Skeletal muscle tissue (tissue), 4 donors: Measurements from ENCODE around the gene ATP6V0C. TPM values are rescaled to one million over a fixed set of nuclear protein-coding genes. Genes with fewer than 3 reads are reported as not detected.
A peak's percentile ranks its signal among the peaks of the same experiment; 100 is the strongest.
"Not testable (repeated sequence)": the region's sequence is repeated elsewhere in the genome, so short reads cannot be mapped to it uniquely, and the experiment has no call there.

Source experiments
- H3K27ac ChIP-seq: one replicate; pipeline ENCODE4 v1.7.0; 2013; ENCODE audit warnings: mild to moderate bottlenecking, low read depth, low read length, inconsistent platforms
- H3K27me3 ChIP-seq, 3 donors: one replicate each; pipeline ENCODE4 v1.7.0; 2013; ENCODE audit warnings: low read length in 3 of 3; ENCODE audit not compliant: control insufficient read depth in 3 of 3, insufficient read depth in 3 of 3
- H3K36me3 ChIP-seq, 3 donors: one replicate each; pipeline ENCODE4 v1.7.0; 2013; ENCODE audit warnings: low read length in 3 of 3; ENCODE audit not compliant: control insufficient read depth in 3 of 3, insufficient read depth in 3 of 3
- H3K4me1 ChIP-seq, 3 donors: one replicate each; pipeline ENCODE4 v1.7.0; 2013; ENCODE audit warnings: low read length in 3 of 3, mild to moderate bottlenecking in 3 of 3; ENCODE audit not compliant: control insufficient read depth in 3 of 3, insufficient read depth in 3 of 3
- H3K4me3 ChIP-seq, 3 donors: one replicate each; pipeline ENCODE4 v1.7.0; 2013; ENCODE audit warnings: low read length in 3 of 3
- H3K9ac ChIP-seq, 3 donors: one replicate each; pipeline ENCODE4 v1.7.0; 2013; ENCODE audit warnings: low read length in 3 of 3, mild to moderate bottlenecking in 3 of 3, moderate library complexity in 2 of 3, low read depth in 1 of 3
- H3K9me3 ChIP-seq, 3 donors: one replicate each; pipeline ENCODE4 v1.7.0; 2013; ENCODE audit warnings: low read length in 3 of 3; ENCODE audit not compliant: control insufficient read depth in 3 of 3
- total RNA-seq: library from RNA; depleted of rRNA; stranded (reverse); fragments of >200 nt; gene quantifications from one replicate; pipeline ENCODE4 v1.2.3, GENCODE V29; 2014
- donor health status: Osteomylitis.

Gene ATP6V0C
- total RNA-seq, 1 donor from 2014 or later = 12.0 TPM

- Histone ChIP-seq H3K27ac (no peak overlapping the region), H3K4me1 (peaks cover 16 to 42% (median 25%) of the 10 kb centered on the region in 3 donors), H3K36me3 (no peaks in the 10 kb centered on the region), H3K27me3 (peaks cover 7 to 23% (median 20%) of the 10 kb centered on the region in 3 donors), H3K9ac (peak overlapping the region; percentile 43 to 82 (median 52)), H3K9me3 (no peaks in the 10 kb centered on the region), H3K4me3 (peak overlapping the region; percentile 51 to 72 (median 66))
Measured at GRCh38 chr16:2475413-2476344, 38.1 kb upstream of the ATP6V0C start.

GRCh38 chr16:2476345-2476720 lies 37.4 kb upstream of the ATP6V0C start:
- Histone ChIP-seq H3K4me3 (no peak overlapping the region), H3K27ac (no peak overlapping the region), H3K36me3 (no peaks in the 10 kb centered on the region), H3K9ac (peak overlapping the region in 1 of 3 donors; percentile 33), H3K4me1 (peaks cover 14 to 40% (median 23%) of the 10 kb centered on the region in 3 donors), H3K9me3 (no peaks in the 10 kb centered on the region), H3K27me3 (peaks cover 7 to 21% (median 19%) of the 10 kb centered on the region in 3 donors)

GRCh38 chr16:2476741-2477140 lies 37.0 kb upstream of the ATP6V0C start:
- peaks cover 5 to 18% (median 17%) of the 10 kb centered on the region in 3 donors for H3K27me3 ChIP-seq
- H3K36me3 ChIP-seq = no peaks in the 10 kb centered on the region
- peaks cover 14 to 37% (median 23%) of the 10 kb centered on the region in 3 donors for H3K4me1 ChIP-seq
- peak overlapping the region in 1 of 3 donors; percentile 33 for H3K9ac ChIP-seq
- H3K4me3 ChIP-seq = no peak overlapping the region
- no peak overlapping the region for H3K27ac ChIP-seq
- H3K9me3 ChIP-seq = no peaks in the 10 kb centered on the region

GRCh38 chr16:2477327-2477726 lies 36.4 kb upstream of the ATP6V0C start:
- Histone ChIP-seq H3K4me3 (no peak overlapping the region), H3K4me1 (peaks cover 19 to 37% (median 22%) of the 10 kb centered on the region in 3 donors), H3K27me3 (peaks cover 0 to 12% (median 11%) of the 10 kb centered on the region in 3 donors), H3K9me3 (no peaks in the 10 kb centered on the region), H3K9ac (no peak overlapping the region), H3K27ac (no peak overlapping the region), H3K36me3 (no peaks in the 10 kb centered on the region)

GRCh38 chr16:2478279-2478678 lies 35.5 kb upstream of the ATP6V0C start:
- H3K27ac ChIP-seq = no peak overlapping the region
- H3K4me1 ChIP-seq = peaks cover 26 to 39% (median 27%) of the 10 kb centered on the region in 3 donors
- H3K9ac ChIP-seq = no peak overlapping the region
- H3K9me3 ChIP-seq = no peaks in the 10 kb centered on the region
- no peaks in the 10 kb centered on the region for H3K36me3 ChIP-seq
- no peak overlapping the region for H3K4me3 ChIP-seq
- peaks cover 0 to 3% (median 1%) of the 10 kb centered on the region in 3 donors for H3K27me3 ChIP-seq

GRCh38 chr16:2479996-2480395 lies 33.8 kb upstream of the ATP6V0C start:
- peaks cover 37 to 46% (median 38%) of the 10 kb centered on the region in 3 donors for H3K4me1 ChIP-seq
- not testable (repeated sequence) for H3K27ac ChIP-seq, H3K9ac ChIP-seq, H3K36me3 ChIP-seq, H3K27me3 ChIP-seq, H3K9me3 ChIP-seq, H3K4me3 ChIP-seq

GRCh38 chr16:2480948-2481347 lies 32.8 kb upstream of the ATP6V0C start:
- H3K27me3 ChIP-seq = no peaks in the 10 kb centered on the region
- peaks cover 32 to 45% (median 38%) of the 10 kb centered on the region in 3 donors for H3K4me1 ChIP-seq
- H3K9me3 ChIP-seq = no peaks in the 10 kb centered on the region
- H3K4me3 ChIP-seq = no peak overlapping the region
- H3K27ac ChIP-seq = no peak overlapping the region
- H3K9ac ChIP-seq = no peak overlapping the region
- no peaks in the 10 kb centered on the region for H3K36me3 ChIP-seq

- Histone ChIP-seq H3K9ac (peak overlapping the region in 2 of 3 donors; percentile 12 to 83), H3K9me3 (no peaks in the 10 kb centered on the region), H3K4me3 (no peak overlapping the region), H3K36me3 (no peaks in the 10 kb centered on the region), H3K4me1 (peaks cover 31 to 43% (median 40%) of the 10 kb centered on the region in 3 donors), H3K27me3 (no peaks in the 10 kb centered on the region), H3K27ac (no peak overlapping the region)
Measured at GRCh38 chr16:2481676-2482075, 32.1 kb upstream of the ATP6V0C start.

GRCh38 chr16:2482249-2482648 lies 31.5 kb upstream of the ATP6V0C start:
- Histone ChIP-seq H3K36me3 (no peaks in the 10 kb centered on the region), H3K27me3 (no peaks in the 10 kb centered on the region), H3K4me3 (peak overlapping the region in 2 of 3 donors; percentile 49 to 67), H3K9me3 (no peaks in the 10 kb centered on the region), H3K27ac (peak overlapping the region; percentile 85), H3K4me1 (peaks cover 35 to 48% (median 46%) of the 10 kb centered on the region in 3 donors), H3K9ac (peak overlapping the region in 2 of 3 donors; percentile 12 to 83)
